SK-N-SH (cell line): Measurements from ENCODE around the gene MED16. TPM values are rescaled to one million over a fixed set of nuclear protein-coding genes. Genes with fewer than 3 reads are reported as not detected.

ENCODE experiments used
- CTCF ChIA-PET: fragments of 300-600, 350-600 bp; formaldehyde crosslinking; extraction: SDS; loops from one replicate; lab custom pipeline; 2021; lab: Yijun Ruan, JAX
- POLR2A ChIA-PET: fragments of 350-600 bp; sonication (Branson Sonifier 250); formaldehyde crosslinking; extraction: SDS; loops from one replicate; lab custom pipeline; 2020; ENCODE audit warnings: antibody characterized with exemption, inconsistent platforms; lab: Yijun Ruan, JAX
- DNase-seq: peaks from one replicate; pipeline ENCODE4 v3.0.0; 2012
- H2AFZ ChIP-seq: fragments of 200-600 bp; sonication (generic); 2 replicates; pipeline ENCODE4 v1.8.1; 2016; ENCODE audit warnings: antibody characterized with exemption, mild to moderate bottlenecking, low read depth
- H3F3A ChIP-seq: fragments of 200-600 bp; sonication (generic); replicated peaks from 2 replicates; pipeline ENCODE3; 2016; ENCODE audit warnings: antibody characterized with exemption, mild to moderate bottlenecking; ENCODE audit not compliant: insufficient read depth
- H3K27ac ChIP-seq, 2 experiments: fragments of 200-500 bp in 1 of 2; fragments of 200-600 bp in 1 of 2; sonication (Bioruptor generic) in 1 of 2; sonication (generic), shearing (Covaris generic) in 1 of 2; 2 replicates each; pipeline versions ENCODE4 v1.5.1 to v1.6.1; 2014 to 2016; ENCODE audit warnings: low read depth in 2 of 2, inconsistent platforms in 1 of 2, low read length in 1 of 2, mild to moderate bottlenecking in 1 of 2, mixed read lengths in 1 of 2
- H3K27me3 ChIP-seq: fragments of 200-600 bp; sonication (generic), shearing (Covaris generic); 2 replicates; pipeline ENCODE4 v1.6.1; 2016; ENCODE audit warnings: mixed run types; ENCODE audit not compliant: insufficient read depth
- H3K36me3 ChIP-seq, 2 experiments: fragments of 200-500 bp in 1 of 2; fragments of 200-600 bp in 1 of 2; sonication (Bioruptor generic) in 1 of 2; sonication (generic) in 1 of 2; replicated peaks in 1 of 2; 2 replicates each; pipeline versions ENCODE3 to v1.5.1; 2014 to 2016; ENCODE audit warnings: low read length in 1 of 2, mild to moderate bottlenecking in 1 of 2; ENCODE audit not compliant: insufficient read depth in 2 of 2, control insufficient read depth in 1 of 2
- H3K4me1 ChIP-seq, 2 experiments: fragments of 200-500 bp in 1 of 2; fragments of 200-600 bp in 1 of 2; sonication (Bioruptor generic) in 1 of 2; sonication (generic), shearing (Covaris generic) in 1 of 2; 2 replicates each; pipeline versions ENCODE4 v1.5.1 to v1.6.1; 2014 to 2016; ENCODE audit warnings: low read depth in 1 of 2, low read length in 1 of 2, mixed run types in 1 of 2; ENCODE audit not compliant: insufficient read depth in 2 of 2, control insufficient read depth in 1 of 2
- H3K4me2 ChIP-seq: fragments of 200-600 bp; sonication (generic), shearing (Covaris generic); 2 replicates; pipeline ENCODE4 v1.6.1; 2017; ENCODE audit warnings: mixed run types
- H3K4me3 ChIP-seq, 2 experiments: fragments of 200-500 bp in 1 of 2; fragments of 200-600 bp in 1 of 2; sonication (Bioruptor generic) in 1 of 2; sonication (generic), shearing (Covaris generic) in 1 of 2; 2 replicates each; pipeline versions ENCODE4 v1.5.1 to v1.8.1; 2014 to 2016; ENCODE audit warnings: low read depth in 2 of 2, inconsistent platforms in 1 of 2, low read length in 1 of 2, mild to moderate bottlenecking in 1 of 2, mixed read lengths in 1 of 2, moderate library complexity in 1 of 2
- H3K79me2 ChIP-seq: fragments of 200-600 bp; sonication (generic); 2 replicates; pipeline ENCODE4 v1.8.1; 2017; ENCODE audit warnings: mild to moderate bottlenecking; ENCODE audit not compliant: insufficient read depth
- H3K9ac ChIP-seq: fragments of 200-600 bp; sonication (generic); 2 replicates; pipeline ENCODE4 v1.6.1; 2017; ENCODE audit warnings: mixed run types
- H3K9me2 ChIP-seq: fragments of 200-600 bp; sonication (generic); 2 replicates; pipeline ENCODE4 v1.6.1; 2017; ENCODE audit warnings: mixed run types
- H3K9me3 ChIP-seq: fragments of 200-600 bp; sonication (generic); 2 replicates; pipeline ENCODE4 v1.6.1; 2017; ENCODE audit warnings: mixed run types, mild to moderate bottlenecking, moderate library complexity
- H4K20me1 ChIP-seq: fragments of 200-600 bp; sonication (generic); 2 replicates; pipeline ENCODE4 v1.6.1; 2017; ENCODE audit warnings: mild to moderate bottlenecking, mixed run types; ENCODE audit not compliant: insufficient read depth
- CHD2 ChIP-seq: fragments of 150-350 bp; IDR thresholded peaks from 2 replicates; pipeline ENCODE4 v1.6.1; 2018; ENCODE audit warnings: low read length; ENCODE audit not compliant: partially characterized antibody
- FOXJ3 ChIP-seq: sonication (generic); formaldehyde crosslinking; IDR thresholded peaks from 2 replicates; pipeline ENCODE4 v1.5.1; 2020; ENCODE audit warnings: mild to moderate bottlenecking, missing genetic modification reagents
- MAX ChIP-seq: IDR thresholded peaks from 2 replicates; pipeline ENCODE4 v1.4.0; 2012; ENCODE audit warnings: low read depth
- MXI1 ChIP-seq: IDR thresholded peaks from 2 replicates; pipeline ENCODE4 v1.6.1; 2012; ENCODE audit warnings: mild to moderate bottlenecking, low read depth, low read length, improper control_type of control experiment
- PBX3 ChIP-seq: IDR thresholded peaks from 2 replicates; pipeline ENCODE4; 2012
- RAD21 ChIP-seq: IDR thresholded peaks from 2 replicates; pipeline ENCODE4 v1.6.1; 2012; ENCODE audit warnings: mild to moderate bottlenecking, low read length
- RCOR1 ChIP-seq: fragments of 150-350 bp; IDR thresholded peaks from 2 replicates; pipeline ENCODE4 v1.6.1; 2017; ENCODE audit warnings: antibody characterized with exemption, low read length
- USF1 ChIP-seq: IDR thresholded peaks from 2 replicates; pipeline ENCODE4 v1.4.0; 2012; ENCODE audit warnings: low read depth, borderline replicate concordance
- YY1 ChIP-seq: IDR thresholded peaks from 2 replicates; pipeline ENCODE4 v1.4.0; 2012; ENCODE audit warnings: low read depth, mild to moderate bottlenecking
- whole genome bisulfite sequencing: methylation state at CpG from one replicate; pipeline ENCODE4 v1.1.6; 2017; ENCODE audit warnings: low lambda C conversion rate; 5-methylcytosine and 5-hydroxymethylcytosine counted together
- polyA plus RNA-seq, 3 experiments: library from polyadenylated mRNA; depleted of rRNA; stranded (reverse); fragments of >200 nt; gene quantifications; 2 replicates each; pipeline ENCODE4 v1.2.3, GENCODE V29; 2012
- TF ChIP-seq, protein P1 (sequence below): fragments of 150-350 bp; IDR thresholded peaks from 2 replicates; pipeline ENCODE4 v1.6.1; 2016; ENCODE audit warnings: mild to moderate bottlenecking, low read depth, low read length

The MED16 gene
- polyA plus RNA-seq, 1 of the 3 experiments (the other 2 are of a cell fraction) = 40.6 TPM

DNA sequence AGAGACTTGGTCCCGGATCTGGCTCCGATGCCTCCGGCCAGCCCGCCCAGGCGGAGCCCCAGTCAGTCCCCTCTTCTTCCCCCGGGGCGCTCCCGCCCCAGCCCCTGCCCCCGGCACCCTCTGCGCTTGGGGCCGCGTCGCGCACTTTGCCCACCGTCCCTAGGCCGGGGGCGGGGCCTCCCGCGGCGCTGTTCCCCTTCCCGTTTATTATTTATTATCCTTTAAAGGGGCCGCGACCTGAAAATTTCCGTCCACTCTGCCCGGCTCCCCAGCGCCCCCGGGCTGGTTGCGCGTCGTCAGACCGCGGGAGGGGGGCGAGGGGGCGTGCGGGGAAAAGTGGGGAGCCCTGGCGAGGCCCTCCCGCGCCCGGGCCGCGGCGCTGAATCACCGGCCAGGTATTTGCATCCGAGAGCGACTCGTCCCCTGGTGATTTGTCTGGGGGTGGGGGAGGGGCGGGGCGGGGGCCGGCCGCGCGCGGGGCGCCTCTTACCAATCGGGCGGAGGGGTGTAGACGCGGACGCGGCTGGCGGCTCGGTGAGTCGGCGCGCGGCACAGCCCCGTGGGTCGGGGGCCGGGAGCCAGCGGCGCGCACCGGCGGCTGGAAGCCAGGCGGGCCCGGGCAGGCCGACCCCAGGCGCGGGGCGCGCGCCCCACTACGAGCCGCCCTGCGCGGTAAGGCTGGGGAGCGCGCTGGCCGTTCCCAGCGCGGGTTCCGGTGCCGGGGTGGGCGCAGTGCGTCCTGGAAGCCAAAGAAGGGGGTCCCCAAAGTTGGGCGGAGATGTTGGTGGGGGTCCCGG is 32.7 kb upstream of the MED16 start, which contains the start of gene ARID3A:
ARID3A (plus strand) TSS at position 510 of the 797 bp plus-strand sequence. CDS start 3,494 bp downstream, outside the sequence.
- Histone ChIP-seq H4K20me1 (no peaks in the 10 kb centered on the region), H3K4me3 (peak within 1 kb of the TSS; percentile 86 to 91), H3K9me3 (no peaks in the 10 kb centered on the region), H3K9ac (peak within 1 kb of the TSS; percentile 87), H3K79me2 (peaks cover 30% of the 10 kb centered on the region), H3K27me3 (peaks cover 8% of the 10 kb centered on the region), H3F3A (peaks cover 20% of the 10 kb centered on the region)
- DNase-seq = peak; percentile 95
- peak; percentile 47; the same call in 1 of the 2 replicates for TF ChIP-seq MAX
- TF ChIP-seq CHD2 = no peak
- TF ChIP-seq RAD21 = no peak; the same call in 1 of the 2 replicates
- TF ChIP-seq PBX3 = 0 out of 2 replicates have a peak, but pooled peaks have one; percentile 3
- peak; percentile 62; the same call in 1 of the 2 replicates for TF ChIP-seq YY1
- TF ChIP-seq MXI1 = no peak
- TF ChIP-seq, protein P1, sequence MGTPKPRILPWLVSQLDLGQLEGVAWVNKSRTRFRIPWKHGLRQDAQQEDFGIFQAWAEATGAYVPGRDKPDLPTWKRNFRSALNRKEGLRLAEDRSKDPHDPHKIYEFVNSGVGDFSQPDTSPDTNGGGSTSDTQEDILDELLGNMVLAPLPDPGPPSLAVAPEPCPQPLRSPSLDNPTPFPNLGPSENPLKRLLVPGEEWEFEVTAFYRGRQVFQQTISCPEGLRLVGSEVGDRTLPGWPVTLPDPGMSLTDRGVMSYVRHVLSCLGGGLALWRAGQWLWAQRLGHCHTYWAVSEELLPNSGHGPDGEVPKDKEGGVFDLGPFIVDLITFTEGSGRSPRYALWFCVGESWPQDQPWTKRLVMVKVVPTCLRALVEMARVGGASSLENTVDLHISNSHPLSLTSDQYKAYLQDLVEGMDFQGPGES = peak; percentile 74
- TF ChIP-seq, all 33 proteins: peak for 4
- Histone ChIP-seq H3K9me2 (no peaks in the 10 kb centered on the region), H3K27ac (peak within 1 kb of the TSS; percentile 54 to 85), H3K36me3 (peaks cover 0 to 9% of the 10 kb centered on the region in 2 experiments), H3K4me1 (peaks cover 7 to 18% of the 10 kb centered on the region in 2 experiments; a peak in 1 of 4 replicates), H3K4me2 (peak within 1 kb of the TSS; percentile 95), H2AFZ (peak within 1 kb of the TSS; percentile 95)
- ChIA-PET POLR2A (no interaction called here), CTCF (interaction anchor here (0.9 to 11.2 kb wide), 2 partner anchors 58 to 62 kb away, joined by 3 to 161 read pairs; partner anchors contain the start of gene WDR18)
- 3% methylated on average over 24 of the region's 97 CpGs for WGBS

DNA sequence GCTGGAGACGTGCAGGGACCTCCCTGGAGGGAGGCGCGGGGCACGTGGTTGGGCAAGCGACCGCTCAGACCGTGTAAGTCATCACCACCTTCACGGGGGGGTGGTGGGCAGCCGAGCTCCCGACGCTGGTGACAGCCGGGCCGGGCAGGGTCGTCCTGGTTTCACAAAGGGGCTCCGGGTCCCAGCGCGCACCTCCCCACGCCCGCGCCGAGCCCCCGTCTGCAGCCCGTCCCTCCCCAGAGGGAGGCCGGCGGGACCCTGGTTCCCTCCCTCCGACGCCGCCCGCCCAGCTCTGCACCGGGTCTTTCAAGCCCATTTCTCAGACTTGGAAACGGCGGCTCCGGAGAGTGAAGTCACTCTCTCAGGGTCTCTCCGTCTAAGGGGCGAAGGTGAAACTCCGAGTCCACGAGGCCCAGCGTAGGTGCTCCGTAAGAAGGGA is 32.1 kb upstream of the MED16 start:
- TF ChIP-seq CHD2 (no peak), FOXJ3 (CRISPR knock-in tag) (no peak), USF1 (0 out of 2 replicates have a peak, but pooled peaks have one; percentile 51), RCOR1 (peak; percentile 53; the same call in 1 of the 2 replicates)
- no peak for DNase-seq
- Histone ChIP-seq H3K79me2 (peaks cover 30% of the 10 kb centered on the region), H3K9me3 (no peaks in the 10 kb centered on the region), H4K20me1 (no peaks in the 10 kb centered on the region), H3F3A (peaks cover 21% of the 10 kb centered on the region), H3K27me3 (peaks cover 11% of the 10 kb centered on the region), H3K9me2 (no peaks in the 10 kb centered on the region), H2AFZ (peak overlapping the region; percentile 95), H3K4me3 (peak overlapping the region; percentile 86 to 91), H3K9ac (peak overlapping the region; percentile 73), H3K36me3 (peaks cover 0 to 9% of the 10 kb centered on the region in 2 experiments), H3K4me1 (peaks cover 7 to 20% of the 10 kb centered on the region in 2 experiments; a peak in 1 of 4 replicates), H3K4me2 (peak overlapping the region; percentile 95), H3K27ac (peak overlapping the region; percentile 54 to 85)
- POLR2A ChIA-PET = interaction anchor here (1.0 kb wide), 1 partner anchor 59 kb away, joined by 5 read pairs; the partner anchor contains the start of gene WDR18
- CTCF ChIA-PET = interaction anchor here (0.9 to 11.2 kb wide), 3 partner anchors 58 to 67 kb away, joined by 3 to 161 read pairs (median 44); partner anchors contain the start of genes CFD and WDR18
- WGBS = 7% methylated on average over 10 of the region's 39 CpGs
